HTR-8/SVneo (cell line): ENCODE measurements around the gene PSPN.

Experiments used
- DNase-seq: peaks from one replicate; pipeline ENCODE4 v3.0.0; 2011; ENCODE audit warnings: low spot score, mixed read lengths; ENCODE audit not compliant: insufficient read length
- FAIRE-seq: peaks from 2 replicates; lab custom pipeline; 2011; peaks lifted over from hg19 to GRCh38; lab: Jason Lieb, UNC

The PSPN gene

DNA sequence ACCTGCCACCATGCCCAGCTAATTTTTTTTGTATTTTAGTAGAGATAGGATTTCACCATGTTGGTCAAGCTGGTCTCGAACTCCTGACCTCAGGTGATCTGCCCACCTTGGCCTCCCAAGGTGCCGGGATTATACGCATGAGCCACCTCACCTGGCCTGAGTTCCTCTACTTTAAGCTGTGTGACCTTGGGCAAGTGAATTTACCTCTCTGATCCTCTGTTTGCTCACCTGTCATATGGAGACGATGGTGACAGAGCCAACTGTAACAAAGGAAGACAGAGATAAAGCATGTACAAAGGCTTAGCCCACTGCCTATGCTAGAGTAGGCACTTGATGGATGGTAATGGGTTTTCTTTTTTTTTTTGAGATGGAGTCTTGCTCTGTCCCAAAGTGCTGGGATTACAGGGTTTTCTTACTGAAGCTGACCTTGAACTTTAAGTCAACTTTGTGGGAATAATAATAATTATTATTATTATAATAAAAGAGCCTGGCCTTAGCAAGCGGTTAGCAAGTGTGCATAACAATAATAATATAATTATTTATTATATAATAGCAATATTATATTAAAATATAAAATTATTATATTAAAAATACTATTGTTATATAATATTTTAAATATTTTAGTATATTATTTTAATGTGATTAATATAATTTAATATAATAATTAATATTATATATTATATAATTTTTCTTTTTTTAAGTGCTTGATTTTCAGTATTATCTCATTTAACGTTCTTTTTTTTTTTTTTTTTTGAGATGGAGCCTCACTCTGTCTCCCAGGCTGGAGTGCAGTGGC is 41.0 kb downstream of the PSPN start:
- DNase-seq (no peak), FAIRE-seq (no peak)

DNA sequence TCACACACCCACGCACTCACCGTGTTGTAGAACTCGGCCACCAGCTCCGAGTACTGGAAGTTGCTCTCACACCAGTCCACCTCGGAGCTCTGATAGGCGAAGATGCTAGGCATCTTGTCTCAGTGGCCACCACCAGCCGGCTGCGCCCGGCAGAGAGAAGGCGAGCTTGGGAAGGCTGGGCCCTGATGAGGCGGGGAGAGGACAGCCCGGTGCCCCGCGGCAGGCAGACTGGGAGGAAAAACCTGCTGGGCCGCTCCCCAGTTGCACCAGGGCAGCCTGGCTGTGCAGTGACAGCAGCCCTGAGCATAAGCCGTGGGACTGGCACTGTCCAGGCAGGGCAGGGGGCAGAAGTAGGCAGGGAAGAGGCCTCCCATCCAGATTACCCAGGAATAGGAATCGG is 42.3 kb downstream of the PSPN start, which contains the start of gene ACER1:
TSS of gene ACER1 (minus strand) at position 174 of the 400 bp plus-strand sequence. CDS start at position 113, 61 bp downstream.
- FAIRE-seq (no peak), DNase-seq (no peak)

DNA sequence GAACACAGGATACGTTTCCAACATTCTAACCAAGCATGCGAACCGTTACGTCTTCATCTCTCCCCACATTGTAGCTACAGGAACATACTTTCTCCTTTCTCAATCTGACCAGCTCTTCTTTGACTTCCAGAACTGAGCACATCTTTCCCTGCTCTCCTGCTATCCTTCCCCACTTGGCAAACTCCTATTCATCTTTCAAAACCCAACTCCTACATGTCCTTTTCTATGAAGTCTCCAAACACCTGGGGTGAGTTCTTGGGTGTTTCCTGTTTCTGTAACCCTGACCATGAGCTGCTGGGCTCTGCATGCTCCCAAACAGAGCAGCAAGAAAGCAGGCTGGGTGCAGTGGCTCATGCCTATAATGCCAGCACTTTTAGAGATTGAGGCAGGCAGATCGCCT is 48.9 kb downstream of the PSPN start:
- FAIRE-seq, result no peak
- DNase-seq, result no peak

DNA sequence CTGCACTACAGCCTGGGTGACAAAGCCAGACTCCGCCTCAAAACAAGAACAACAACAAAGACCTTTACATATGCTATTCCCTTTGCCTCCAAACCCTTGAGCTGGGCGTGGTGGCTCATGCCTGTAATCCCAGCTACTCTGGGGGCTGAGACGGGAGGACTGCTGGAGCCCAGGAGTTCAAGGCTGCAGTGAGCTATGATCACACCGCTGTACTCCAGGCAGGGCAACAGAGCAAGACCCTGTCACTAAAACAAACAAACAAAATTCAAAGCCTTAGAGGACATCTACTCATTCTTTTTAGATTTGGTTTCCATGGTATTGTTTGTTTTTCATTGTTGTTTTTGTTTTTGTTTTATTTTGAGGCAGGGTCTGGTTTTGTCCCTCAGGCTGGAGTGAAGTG is 50.1 kb downstream of the PSPN start:
- FAIRE-seq (no peak), DNase-seq (no peak)
